Tibial nerve (tissue), 4 donors: ENCODE measurements around the gene GNL3L.

ENCODE experiments used
- CTCF ChIP-seq, 5 experiments: fragments of 200-600 bp in 3 of 5; fragments of 450-650 bp in 2 of 5; sonication (generic) in 3 of 5; IDR thresholded peaks; one replicate each; pipeline ENCODE4 v1.5.1; 2016 to 2019; ENCODE audit warnings: antibody characterized with exemption in 5 of 5, mild to moderate bottlenecking in 3 of 5, moderate library complexity in 2 of 5
- EP300 ChIP-seq, 2 donors: sonication (generic); formaldehyde crosslinking; IDR thresholded peaks; one replicate each; pipeline ENCODE4 v1.6.1; 2017; ENCODE audit warnings: antibody characterized with exemption in 2 of 2, mild to moderate bottlenecking in 1 of 2
- POLR2A ChIP-seq, 2 donors: fragments of 450-650 bp; IDR thresholded peaks; one replicate each; pipeline ENCODE4 v1.6.1; 2017; ENCODE audit warnings: antibody characterized with exemption in 2 of 2, mild to moderate bottlenecking in 2 of 2, moderate library complexity in 2 of 2

- TF ChIP-seq CTCF (IDR thresholded peaks at IDR 0.05) (no peak), POLR2A (IDR thresholded peaks at IDR 0.05) (no peak), EP300 (IDR thresholded peaks at IDR 0.05) (no peak)
Observed at GRCh38 chrX:54561622-54562021, 31.6 kb downstream of the GNL3L start.
